22Rv1 (cell line): Measurements from ENCODE around the gene PISD.

Source experiments
- ZFX ChIP-seq: fragments of 450-650 bp; IDR thresholded peaks from 2 replicates; pipeline ENCODE4 v1.6.1; 2017; ENCODE audit warnings: antibody characterized with exemption, borderline replicate concordance
- TF ChIP-seq, protein P1 (sequence below): fragments of 450-650 bp; IDR thresholded peaks from 2 replicates; pipeline ENCODE4 v1.5.1; 2017; ENCODE audit warnings: mild to moderate bottlenecking

DNA sequence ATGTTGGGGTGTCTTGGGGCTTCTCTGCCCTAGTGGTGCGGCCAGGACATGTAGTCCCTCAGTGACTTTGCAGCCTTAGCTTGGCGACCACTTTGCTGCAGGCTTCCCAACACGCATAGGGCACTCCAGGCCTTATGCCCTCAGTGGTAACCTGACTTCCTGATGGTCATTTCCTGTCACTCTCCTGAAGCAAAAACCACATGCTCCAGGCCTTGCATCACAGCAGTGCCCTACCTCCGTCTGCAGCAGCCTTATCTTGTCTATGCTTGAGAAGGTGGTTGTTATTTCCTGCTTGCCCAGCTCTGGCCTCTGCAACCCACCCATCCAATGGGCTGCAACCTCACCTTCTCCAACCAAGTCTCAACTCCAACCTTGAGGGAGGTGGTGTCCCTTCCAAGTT, 33.4 kb upstream of the PISD start:
- TF ChIP-seq, protein P1, sequence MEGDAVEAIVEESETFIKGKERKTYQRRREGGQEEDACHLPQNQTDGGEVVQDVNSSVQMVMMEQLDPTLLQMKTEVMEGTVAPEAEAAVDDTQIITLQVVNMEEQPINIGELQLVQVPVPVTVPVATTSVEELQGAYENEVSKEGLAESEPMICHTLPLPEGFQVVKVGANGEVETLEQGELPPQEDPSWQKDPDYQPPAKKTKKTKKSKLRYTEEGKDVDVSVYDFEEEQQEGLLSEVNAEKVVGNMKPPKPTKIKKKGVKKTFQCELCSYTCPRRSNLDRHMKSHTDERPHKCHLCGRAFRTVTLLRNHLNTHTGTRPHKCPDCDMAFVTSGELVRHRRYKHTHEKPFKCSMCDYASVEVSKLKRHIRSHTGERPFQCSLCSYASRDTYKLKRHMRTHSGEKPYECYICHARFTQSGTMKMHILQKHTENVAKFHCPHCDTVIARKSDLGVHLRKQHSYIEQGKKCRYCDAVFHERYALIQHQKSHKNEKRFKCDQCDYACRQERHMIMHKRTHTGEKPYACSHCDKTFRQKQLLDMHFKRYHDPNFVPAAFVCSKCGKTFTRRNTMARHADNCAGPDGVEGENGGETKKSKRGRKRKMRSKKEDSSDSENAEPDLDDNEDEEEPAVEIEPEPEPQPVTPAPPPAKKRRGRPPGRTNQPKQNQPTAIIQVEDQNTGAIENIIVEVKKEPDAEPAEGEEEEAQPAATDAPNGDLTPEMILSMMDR, result no peak
- no peak for TF ChIP-seq ZFX
